Activated CD8-positive, alpha-beta memory T cell treated with anti-CD3 and anti-CD28 coated beads for 24 hours (primary cell): ENCODE results near the gene EHD1.

Experiments used
- DNase-seq: peaks from one replicate; pipeline ENCODE4 v3.0.0-alpha.2; 2020

EHD1 gene

DNA sequence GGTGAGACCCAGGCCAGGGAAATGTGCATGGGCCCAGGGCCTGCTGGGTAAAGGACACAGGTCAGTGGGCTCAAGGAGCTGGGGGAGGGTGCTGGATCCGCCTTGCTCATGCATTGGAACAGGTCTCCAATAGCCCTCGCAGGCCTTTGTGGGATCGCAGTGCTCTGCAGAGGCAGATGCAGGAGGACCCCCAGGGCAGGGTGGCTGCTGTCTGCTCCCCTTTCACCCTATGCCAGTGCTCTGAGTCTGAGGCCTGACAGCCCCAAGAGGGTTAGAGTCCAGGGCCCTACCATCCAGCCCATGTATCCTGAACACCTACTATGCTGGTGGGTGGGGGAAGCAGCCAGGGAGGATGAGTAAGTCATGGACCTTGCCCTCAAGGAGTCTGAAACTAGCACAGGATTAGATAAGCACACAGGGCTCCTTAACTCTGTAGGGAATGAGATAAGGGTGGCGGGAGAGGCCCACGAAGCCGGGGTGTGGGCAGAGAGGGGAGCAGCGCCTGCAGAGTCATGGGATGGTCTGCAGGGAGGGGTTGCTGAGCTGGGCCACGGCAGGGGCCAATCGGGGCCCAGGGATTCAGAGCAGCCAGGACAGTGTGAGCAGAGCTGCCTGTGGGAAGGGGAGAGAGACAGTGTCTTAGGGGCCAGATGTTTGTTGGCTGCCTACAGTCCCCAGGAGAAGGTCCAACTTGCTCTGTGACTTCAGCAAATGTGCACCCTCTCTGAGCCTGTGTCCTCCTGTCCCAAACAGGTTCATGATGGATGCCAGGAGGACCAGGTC, 10.5 kb upstream of the EHD1 start:
- DNase-seq = no peak

DNA sequence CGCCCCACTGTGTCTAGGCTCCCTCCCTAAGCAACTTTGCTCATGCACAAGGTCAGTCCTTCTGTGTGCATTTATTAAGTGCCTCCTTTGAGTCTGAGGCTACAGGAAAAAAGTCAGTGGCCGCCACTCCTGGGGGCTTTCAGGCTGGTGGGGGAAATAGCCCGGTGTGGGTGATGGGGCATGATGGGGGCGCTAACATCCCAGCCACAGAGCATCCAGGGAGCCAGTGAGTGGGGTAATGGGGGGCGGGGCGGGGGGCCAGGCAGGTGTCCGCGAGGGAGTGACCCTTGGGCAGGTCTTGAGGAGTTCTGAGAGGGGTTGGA, 9.9 kb upstream of the EHD1 start:
- DNase-seq = no peak

DNA sequence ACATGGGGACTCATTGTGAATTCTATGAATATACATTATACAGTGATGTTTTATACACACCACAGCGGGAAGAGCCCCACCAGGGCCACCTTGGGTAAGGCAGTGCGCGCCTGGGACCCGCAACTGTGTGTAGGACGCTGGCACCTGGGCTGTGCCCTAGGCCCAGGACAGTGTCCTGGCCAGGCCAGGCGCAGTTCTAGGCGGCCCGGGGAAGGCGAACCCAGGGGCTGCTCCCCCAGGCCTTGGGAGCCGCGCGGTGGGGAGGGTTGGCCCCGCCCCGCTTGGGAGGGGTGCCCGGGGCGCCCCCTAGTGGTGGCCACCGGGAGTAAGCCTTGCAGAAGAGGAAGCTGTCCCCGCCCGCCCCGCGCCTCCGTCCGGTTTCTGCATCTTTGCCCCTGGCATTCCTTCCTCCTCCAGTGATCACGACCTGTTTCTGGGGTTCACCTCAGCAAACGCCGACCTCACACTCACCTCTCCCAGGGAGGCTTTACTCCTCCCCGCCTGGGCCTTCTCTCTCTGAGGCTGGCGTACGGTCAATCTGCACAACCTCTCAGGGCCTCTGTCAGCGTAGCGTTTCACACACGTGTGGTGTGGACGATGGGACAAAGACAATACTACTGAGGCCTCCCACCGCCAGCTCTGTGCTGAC, 9.5 kb upstream of the EHD1 start:
- DNase-seq = peak; percentile 96

DNA sequence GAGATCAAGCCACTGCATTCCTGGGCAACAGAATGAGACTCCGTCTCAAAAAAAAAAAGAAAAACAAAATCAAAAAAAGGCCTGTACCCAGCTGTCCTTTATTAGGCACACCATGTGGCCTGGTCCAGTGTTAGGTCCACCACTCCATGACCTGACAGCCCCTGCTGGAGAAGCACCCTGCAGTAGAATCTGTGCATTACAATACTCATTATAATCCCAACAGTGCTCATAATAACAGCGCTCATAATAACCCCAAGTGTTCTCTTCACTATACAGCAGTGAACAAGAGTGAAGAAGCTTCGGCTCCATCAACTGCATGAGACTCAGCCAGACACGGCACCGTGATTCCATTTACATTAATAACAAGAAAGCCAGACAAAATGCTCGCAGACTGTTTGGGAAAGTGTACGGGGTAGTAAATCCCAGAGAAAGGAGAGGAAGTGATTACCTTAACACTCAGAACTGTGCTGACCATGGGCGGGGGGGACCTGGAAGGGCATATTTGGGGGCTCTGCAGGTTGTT, 8.9 kb upstream of the EHD1 start:
- DNase-seq = no peak

DNA sequence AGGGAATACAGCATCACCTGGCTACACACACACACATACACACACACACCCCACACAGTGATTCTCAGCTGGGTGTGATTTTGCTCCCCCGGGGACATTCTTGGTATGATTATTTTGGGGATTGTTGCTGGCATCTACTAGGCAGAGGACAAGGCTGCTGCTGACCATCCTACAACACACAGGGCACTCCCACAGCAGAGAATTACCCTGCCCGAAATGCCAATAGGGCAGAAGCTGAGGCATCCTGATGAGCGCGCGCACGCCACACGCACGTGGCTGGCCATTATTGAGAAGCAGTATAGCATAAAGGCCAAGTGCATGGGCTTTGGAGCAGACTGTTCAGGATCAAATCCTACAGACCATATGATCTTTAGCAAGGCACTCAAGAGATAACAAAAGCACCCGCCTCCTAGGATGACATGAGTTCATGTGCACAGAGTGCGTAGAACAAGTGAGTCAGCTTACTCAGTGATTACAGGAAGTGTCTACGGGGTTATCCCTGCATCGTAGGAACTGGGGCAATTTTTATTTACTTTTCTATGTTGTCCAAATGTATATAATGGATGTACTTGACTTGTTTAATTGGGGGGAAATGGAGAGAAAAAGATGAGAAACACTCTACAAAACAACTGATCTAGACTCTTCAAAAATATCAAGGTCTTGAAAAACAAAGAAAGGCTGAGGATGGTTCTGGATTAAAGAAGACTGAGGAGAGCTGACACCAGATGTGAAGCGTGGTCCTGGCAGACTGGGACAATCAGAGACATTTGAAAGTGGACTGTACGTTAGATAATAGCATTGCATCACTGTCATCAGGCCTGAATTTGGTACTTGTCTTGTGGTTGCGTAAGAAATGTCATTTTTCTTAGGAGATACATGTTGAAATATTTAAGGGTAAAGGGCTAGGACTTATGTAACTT, 7.2 kb upstream of the EHD1 start:
- DNase-seq = peak; percentile 59

DNA sequence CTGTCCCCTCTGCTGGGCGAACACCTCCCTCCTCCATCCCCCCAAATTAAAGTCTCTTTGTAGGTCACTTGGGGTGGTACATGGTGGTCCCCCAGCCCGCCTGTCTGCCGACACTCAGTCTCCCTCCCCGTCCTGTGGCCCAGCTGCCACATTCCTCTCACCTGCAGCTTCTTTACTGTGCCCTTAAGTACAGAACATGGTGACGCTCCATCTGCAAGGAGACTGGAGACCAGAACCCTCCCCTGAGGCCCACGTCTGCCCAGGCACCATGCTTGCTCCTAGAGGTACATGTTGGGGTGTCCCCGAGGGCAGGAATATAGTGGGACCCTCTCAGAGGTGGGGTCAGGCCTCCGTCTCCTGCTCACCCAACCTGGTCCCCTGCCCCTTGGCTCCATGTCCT, 5.6 kb upstream of the EHD1 start:
- DNase-seq = no peak

DNA sequence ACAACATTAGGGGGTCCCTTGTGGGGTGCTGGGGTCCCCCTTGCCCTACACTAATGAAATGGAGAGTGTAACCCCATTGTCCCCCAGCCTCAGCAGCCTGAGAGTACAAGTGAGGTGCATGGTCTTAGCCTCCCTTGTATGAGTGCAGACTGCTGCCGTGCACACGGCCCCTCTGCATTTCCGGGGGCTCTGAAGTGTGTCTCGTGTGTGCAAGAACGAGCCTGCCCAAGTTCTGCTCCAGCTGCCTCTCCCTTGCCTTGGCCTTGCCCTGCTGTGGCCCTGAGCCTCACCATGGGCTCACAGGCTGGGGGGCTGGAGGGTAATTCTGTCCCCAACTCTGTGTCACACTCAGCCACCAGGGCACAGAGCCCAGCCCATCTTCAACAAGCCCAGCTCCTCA, 5.2 kb upstream of the EHD1 start:
- no peak for DNase-seq

DNA sequence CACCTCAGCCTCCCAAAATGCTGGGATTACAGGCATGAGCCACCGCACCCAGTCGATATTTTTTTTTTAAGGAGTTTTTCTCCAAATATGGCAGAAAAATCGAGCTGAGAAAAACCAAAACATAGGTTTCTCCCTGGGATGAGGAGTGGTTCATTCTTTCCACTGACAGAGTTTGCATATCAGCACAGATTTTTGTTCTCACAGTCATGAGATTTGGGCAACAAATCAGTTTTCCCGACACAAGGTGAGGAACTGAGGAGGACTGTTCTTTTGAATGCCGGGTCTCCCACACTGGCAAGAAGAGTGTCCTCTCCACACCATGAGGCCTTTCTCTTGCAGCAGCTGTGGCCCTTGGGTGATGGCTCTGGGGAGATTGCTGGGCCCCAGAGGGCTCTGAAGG, 3.8 kb upstream of the EHD1 start:
- DNase-seq = no peak

DNA sequence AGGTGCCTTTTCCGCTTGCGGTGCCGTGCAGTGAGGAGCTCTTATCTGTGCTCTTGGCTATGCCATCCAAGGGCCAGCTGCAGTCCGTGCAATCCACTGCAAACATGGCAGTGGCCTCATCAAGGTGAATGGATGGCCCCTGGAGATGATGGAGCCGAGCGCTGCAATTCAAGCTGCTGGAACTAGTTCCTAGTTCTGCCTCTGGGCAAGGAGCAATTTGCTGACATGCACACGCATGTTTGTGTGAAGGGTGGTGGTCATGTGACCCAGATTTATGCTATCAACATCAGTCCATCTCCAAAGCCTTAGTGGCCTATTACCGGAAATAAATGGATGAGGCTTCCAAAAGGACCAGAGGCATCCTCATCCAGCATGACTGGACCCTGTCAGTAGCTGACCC, 3.1 kb upstream of the EHD1 start:
- no peak for DNase-seq

DNA sequence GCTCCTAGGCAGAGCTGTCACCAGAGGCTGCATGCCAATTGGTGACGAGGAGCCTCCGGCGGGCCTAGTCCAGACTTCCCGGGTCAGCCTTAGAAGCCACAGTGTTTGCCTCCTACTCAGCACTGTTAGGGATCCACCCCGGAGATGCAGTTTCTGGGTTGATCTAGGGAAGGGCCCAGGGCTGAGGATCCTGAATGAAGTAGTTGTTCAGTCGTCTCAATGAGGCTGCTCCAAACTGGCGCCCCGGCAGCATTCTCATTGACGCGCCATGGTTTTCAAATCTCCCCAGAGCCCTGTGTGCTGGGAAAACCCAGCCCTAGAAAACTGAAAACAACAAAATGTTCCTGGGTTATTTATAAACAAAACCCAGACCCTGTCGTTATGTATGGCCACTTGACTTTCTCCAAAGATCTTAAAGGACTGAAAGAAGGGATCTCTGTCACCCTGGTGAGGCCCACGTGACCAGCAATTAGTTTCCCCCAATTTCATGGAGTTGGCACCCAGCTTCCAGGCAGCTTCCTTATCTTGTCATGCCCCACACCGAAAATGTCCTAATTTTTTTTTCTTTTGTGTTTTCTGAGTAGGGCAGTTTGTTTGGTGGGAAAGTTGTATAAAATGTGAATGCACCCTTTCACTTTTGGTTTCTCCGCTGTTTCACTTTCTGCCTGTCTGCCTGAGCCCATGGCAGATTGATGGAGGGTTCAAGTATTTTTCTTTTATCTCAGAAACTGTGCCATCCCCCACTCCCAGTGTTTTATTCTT, 2.0 kb upstream of the EHD1 start:
- peak; percentile 61 for DNase-seq

DNA sequence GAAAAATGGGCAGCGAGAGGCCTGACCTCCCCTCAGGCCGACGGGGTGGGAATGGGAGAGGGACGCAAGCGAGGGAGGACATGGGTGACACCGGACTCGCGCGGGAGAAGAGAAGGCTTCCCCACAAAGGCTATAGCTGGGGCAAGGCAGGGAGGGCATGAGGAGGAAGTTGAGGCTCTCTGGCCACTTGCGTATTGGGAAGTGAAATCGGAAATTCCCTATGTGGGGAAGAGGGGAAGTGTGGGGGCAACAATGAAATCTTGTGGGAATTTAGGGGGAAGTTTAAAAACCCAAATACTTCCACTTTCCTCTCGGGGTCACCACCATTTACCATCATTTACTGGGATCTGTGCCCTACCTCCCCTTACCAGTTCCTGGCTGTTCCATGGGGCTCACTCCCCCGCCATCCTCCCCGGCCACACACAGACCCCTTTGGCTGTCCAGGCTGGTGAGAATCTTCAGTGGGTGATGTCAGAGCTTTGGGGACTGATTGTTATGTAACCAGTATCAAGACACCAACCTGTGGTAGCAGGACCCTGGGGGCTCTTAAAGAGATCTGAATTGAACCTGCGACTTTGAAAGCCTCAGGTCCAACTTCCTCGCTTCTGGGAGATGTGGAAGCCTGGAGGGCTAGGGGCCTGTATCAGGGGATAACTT, 951 bp upstream of the EHD1 start:
- DNase-seq = peak; percentile 66

DNA sequence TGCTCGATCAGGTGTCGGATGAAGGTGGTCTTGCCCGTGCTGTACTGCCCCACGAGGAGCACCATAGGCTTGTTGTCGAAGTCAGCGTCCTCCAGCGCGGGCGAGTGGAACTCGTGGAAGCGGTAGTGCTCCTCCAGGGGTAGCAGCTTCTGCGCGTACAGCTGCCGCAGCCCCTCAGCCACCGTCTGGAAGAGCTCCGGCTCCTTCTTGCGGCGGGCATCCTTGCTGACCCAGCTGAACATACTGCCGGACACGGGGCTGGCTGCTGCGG, 263 bp downstream of the EHD1 start:
- DNase-seq = no peak

DNA sequence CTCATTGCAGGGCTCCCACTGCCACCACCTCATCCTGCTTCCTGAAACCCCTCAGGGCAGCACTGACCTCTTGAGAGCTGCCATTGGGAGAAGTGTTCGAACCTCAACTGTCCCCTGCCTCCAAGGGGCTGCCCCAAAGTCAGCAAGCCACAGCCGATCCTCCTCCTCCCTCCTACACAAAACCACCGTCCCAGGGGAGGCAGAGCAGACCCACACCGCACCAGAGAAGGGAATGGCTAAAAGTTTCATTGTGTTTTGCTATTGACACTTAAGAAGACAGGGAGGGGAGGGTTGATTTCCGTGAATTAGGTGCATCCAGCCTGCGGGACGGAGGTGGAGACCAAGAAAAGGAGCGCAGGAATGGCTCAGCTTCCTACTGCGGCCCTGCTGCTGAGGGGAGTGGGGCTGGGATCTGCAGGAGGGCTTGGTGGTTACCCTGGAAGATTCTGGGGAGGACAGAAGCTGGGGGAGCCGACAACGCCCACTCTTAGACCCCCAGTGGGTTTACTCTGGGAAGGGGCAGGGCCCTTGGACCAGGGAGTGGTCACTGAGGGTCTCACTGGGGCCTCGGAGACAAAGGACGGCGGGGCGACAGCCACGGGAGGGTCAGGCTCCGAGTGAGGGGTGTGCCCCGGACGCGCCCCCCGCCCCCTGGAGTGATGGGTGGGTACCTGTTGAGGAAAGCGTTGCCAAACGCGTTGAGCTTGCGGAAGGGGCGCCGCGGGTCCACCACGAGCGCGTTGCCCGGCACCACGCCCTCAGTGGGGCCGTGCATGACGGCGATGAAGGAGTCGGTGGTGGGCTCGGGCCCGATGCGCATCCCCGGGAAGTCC, 815 bp downstream of the EHD1 start:
- DNase-seq = no peak

DNA sequence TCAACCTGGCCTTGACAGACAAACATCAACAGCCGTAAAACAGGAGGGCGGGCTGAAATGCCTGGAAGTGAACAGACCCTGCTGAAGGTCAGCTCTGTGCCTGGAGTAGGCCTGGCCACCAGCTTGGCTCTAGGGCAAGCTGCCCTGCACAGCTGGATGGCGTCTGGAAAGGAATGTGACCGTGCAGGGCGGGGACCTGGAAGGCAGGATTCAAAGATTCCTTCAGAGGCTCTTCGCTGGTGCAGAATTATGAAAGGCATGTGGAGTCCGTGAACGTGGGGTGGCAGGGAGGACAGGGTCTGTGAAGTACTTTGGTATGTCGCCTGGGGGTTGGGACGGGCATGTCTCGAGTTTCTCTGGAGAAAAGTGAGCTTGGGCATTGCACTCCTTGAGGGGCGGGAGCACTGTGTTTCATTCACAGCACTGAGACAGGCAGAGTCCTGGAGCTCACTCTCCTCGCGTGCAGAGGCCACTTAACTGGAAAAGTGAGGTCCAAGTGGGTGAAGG, 1.5 kb downstream of the EHD1 start:
- peak; percentile 72 for DNase-seq

DNA sequence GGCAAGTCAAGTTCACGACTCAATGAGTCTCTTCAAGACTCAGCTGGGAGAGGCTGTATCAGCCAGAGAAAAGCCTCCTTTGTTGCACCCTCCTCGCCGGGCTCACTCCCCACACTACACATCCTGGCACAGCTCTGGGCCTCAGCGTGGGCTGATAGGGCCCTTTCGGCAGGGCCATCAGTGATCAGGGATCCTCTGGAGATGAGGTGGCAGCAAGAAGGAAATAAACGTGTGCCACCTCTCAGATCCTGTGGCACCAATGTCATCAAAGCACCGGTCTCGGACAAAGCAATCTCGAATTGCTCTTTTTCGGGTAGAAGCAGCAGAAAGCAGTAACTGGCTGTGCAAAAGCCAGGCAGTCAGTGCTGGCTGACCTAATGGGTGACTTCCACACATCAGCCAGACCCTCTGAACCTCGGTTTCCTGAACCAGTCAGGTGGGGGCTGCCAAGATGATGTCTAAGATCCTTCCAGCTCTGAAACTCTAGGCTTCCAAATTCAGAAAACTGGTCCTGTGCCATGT, 2.1 kb downstream of the EHD1 start:
- DNase-seq = peak; percentile 73

DNA sequence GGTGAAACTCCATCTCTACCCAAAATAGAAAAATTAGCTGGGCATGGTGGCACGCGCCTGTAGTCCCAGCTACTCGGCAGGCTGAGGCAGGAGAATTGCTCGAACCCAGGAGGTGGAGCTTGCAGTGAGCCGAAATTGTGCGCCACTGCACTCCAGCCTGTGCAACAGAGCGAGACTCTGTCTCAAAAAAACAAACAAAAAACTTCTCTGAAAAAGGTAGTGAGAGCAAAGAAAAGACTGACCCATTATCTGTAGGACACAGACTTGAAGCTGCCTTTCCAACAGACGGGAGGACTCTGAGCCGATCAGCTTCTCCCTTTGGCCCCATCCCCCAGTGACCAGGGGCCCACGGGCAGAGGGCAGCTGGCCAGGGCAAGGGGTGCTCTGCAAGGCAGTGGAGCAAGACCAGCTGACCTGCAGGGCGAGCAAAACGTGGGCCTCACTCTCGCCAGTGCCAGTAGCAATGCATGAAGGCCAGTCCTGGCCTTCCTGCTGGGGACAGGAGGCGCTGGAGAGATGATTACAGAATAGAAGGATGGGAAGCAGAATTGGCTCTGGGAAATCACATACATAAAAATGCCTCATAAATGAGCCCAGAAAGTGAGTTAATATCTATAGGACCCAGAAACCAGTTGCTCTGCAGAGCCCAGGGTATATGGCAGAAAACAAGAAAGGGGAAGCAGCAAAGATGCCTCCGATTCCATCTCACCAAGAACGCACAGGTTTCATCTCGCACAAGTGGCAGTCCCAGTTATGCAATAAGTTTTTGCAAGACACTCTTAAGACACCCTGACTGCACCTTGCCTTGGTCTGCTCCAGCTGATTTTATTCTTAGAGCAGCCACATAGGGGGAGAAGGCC, 2.8 kb downstream of the EHD1 start:
- DNase-seq = no peak

DNA sequence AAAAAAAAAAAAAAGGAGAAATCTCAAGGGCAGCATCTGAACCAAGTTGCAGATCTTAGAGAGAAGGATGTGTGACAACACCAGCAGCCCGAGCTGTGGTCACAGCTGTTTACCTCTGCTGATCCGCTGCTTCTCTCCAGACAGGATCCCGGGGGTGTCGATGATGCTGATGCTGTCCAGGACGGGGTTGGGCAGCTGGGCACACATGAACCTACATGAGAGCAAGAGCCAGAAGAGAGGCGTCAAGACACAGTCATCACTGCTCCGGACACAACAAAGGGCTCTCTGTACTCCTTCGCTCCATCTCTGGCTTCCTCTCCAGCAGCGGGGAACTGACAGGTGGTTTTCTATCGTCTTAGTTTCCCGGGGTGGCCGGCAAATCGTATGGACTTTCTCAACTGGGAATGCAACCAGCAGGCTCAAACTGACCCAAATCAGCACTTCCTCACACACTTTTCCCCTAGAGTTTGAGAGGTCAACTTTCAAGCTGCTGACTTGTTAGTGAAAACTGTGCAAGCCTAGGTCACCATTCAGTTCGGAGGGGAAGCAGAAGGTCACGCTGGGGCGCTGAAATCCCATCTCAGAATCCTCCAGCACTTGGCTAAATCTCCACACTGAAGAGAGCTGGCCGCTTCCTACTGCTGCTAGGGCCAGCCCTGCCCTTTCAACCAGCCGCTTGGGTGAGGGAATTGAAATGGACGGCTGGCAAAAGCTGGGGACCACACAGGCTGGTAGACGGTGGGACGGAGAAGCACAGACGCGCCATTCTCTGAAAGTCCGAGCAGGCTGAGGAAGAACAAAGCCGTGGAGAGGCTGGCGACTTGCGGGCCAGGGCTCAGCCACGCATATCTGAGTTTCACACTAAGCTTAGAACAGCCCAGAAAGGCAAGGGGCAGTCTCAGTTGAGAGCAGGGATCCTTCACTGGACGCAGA, 3.8 kb downstream of the EHD1 start:
- DNase-seq = peak; percentile 64

DNA sequence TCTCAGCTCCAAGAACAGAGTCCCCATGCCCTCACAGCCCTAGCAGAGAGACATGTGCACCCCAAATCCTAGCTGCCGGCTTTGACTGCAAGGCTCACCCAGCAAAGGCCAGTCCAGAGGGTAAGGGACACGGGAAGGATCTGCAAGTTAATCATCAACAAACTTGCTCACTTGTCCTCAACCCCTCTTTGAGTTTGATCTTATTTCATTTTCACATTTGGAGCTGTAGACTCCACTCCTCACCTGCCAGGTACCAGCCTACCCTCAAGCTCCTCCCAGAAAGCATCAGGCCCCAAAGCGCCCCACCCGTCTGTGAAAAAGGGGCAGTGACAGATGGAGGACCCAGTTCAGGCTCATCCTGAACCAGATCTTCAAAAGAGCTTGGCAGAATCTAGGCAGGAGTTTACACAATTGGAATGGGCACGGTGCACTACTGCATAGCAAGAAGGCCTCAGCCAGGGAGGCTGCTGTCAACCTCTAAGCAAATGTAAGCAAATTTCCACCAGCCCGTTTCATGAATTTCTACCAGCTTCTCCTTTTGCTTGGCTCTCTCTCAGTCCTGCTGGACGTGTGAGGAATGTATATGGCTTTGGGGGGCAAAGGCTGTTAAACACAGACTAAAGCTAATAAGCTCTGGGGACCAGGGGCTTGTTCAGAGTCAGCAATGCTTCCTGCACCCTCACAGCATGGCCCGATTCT, 5.5 kb downstream of the EHD1 start:
- no peak for DNase-seq
